ENCODE measurements around the gene DHX35. TPM values are rescaled to one million over a fixed set of nuclear protein-coding genes. Genes with fewer than 3 reads are reported as not detected.

Gene DHX35, protein sequence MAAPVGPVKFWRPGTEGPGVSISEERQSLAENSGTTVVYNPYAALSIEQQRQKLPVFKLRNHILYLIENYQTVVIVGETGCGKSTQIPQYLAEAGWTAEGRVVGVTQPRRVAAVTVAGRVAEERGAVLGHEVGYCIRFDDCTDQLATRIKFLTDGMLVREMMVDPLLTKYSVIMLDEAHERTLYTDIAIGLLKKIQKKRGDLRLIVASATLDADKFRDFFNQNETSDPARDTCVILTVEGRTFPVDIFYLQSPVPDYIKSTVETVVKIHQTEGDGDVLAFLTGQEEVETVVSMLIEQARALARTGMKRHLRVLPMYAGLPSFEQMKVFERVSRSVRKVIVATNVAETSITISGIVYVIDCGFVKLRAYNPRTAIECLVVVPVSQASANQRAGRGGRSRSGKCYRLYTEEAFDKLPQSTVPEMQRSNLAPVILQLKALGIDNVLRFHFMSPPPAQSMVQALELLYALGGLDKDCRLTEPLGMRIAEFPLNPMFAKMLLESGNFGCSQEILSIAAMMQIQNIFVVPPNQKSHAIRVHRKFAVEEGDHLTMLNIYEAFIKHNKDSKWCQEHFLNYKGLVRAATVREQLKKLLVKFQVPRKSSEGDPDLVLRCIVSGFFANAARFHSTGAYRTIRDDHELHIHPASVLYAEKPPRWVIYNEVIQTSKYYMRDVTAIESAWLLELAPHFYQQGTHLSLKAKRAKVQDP
- total RNA-seq = 10 to 100 TPM; 16.9 to 17.0 TPM

DNA sequence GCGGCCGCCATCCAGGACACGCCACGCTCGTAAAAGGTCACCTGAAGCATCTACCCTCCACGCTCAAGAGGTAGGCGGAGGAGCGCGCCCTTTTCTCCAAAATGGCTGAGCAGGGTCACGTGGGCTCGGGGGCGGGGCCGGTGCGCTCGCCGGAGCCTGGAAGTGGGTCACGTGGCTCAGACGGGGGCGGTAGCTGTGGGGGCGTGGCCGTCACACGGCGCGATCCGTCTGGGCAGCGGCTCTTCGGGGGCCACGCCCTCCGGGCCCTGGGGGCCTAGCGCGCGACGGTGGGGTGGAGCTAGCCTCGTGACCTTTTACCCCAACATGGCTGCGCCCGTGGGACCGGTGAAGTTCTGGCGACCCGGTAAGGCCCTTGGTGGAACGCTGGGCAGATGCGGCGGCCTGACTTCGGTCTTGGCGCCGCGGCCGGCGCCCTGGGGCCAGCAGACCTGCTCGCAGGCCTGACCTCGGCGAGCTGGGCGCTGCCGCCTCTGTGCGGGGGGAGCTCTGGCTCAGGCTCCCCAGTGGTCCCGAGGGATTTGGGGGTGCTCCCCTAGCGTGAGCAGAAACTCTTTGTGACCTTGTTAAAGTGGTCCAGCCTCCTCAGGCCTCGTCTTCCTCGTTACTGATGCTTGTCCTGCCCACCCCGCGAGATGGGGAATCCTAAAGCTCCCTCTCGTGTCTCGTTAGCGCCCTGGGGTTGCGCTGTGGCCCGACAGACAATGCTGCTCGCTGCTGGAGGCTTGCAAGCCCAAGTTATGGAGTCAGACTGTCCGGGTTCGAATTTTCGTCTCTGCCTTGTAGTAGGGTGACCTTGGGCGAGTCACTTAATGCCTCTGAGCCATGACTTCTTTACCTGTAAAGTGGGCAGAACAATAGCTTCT is at the start of gene DHX35:
Gene DHX35 (plus strand): TSS at position 301 of the 884 bp plus-strand sequence. CDS start 24 bp downstream, at position 325.
- H3K9me3 Mint-ChIP-seq = no peaks in the 10 kb centered on the region
- peak; percentile 99 for DNase-seq
- H3K4me1 Mint-ChIP-seq = peaks cover 32% of the 10 kb centered on the region
- no peaks in the 10 kb centered on the region for H3K27me3 Mint-ChIP-seq
- H3K36me3 Mint-ChIP-seq = peaks cover 13% of the 10 kb centered on the region
- peak within 1 kb of the TSS; percentile 97 for H3K4me3 Mint-ChIP-seq
- peak within 1 kb of the TSS; percentile 99 for H3K27ac Mint-ChIP-seq

DNA sequence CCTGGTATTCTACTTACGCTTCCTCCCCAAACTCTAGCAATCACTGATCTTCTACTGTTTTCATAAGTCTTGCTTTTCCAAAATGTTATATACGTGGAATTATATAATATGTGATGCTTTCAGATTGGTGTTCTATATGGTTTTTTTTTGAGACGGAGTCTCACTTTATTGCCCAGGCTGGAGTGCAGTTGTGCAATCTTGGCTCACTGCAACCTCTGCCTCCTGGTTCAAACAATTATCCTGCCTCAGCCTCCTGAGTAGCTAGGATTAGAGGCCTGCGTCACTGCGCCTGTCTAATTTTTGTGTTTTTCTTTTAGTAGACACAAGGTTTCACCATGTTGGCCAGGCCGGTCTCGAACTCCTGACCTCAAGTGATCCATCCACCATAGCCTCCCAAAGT is 46.8 kb upstream of the DHX35 start:
- DNase-seq = no peak
- Mint-ChIP-seq H3K9me3 (no peaks in the 10 kb centered on the region), H3K4me1 (no peaks in the 10 kb centered on the region), H3K27ac (no peak overlapping the region), H3K27me3 (no peaks in the 10 kb centered on the region), H3K4me3 (no peak overlapping the region), H3K36me3 (no peaks in the 10 kb centered on the region)

DNA sequence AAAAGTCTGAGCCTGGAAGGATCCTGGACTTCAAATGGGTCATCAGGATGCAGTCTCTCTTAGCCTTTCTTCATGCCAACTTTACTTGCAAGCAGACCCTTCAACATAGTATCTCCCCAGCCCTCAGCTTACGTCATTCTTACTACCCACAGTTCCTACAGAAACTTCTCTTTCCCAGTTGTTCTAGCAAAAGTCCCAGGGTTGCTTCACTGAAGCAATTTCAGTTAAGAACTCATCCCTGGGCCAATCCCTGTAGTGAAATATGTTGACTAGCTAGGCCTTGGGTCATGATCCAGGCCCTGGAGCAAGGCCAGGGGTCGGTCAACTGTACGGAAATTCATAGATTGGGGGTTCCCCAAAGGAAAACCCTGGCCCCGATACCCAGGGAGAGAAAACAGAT is 44.5 kb upstream of the DHX35 start:
- H3K4me1 Mint-ChIP-seq = no peaks in the 10 kb centered on the region
- no peak overlapping the region for H3K4me3 Mint-ChIP-seq
- no peaks in the 10 kb centered on the region for H3K9me3 Mint-ChIP-seq
- no peak overlapping the region for H3K27ac Mint-ChIP-seq
- H3K27me3 Mint-ChIP-seq = no peaks in the 10 kb centered on the region
- DNase-seq = no peak
- no peaks in the 10 kb centered on the region for H3K36me3 Mint-ChIP-seq

DNA sequence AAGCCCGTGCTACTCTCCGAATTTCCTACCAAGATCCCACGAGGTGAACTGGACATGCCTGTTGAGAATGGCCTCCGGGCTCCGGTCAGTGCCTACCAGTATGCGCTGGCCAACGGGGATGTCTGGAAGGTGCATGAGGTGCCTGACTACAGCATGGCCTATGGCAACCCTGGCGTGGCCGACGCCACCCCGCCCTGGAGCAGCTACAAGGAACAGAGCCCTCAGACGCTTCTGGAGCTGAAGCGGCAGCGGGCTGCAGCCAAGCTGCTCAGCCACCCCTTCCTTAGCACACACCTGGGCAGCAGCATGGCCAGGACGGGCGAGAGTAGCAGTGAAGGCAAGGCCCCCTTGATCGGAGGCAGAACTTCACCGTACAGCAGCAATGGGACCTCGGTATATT is 44.0 kb upstream of the DHX35 start:
- no peaks in the 10 kb centered on the region for H3K4me1 Mint-ChIP-seq
- DNase-seq = no peak
- H3K4me3 Mint-ChIP-seq = no peak overlapping the region
- no peak overlapping the region for H3K27ac Mint-ChIP-seq
- H3K27me3 Mint-ChIP-seq = no peaks in the 10 kb centered on the region
- no peaks in the 10 kb centered on the region for H3K36me3 Mint-ChIP-seq
- H3K9me3 Mint-ChIP-seq = no peaks in the 10 kb centered on the region

DNA sequence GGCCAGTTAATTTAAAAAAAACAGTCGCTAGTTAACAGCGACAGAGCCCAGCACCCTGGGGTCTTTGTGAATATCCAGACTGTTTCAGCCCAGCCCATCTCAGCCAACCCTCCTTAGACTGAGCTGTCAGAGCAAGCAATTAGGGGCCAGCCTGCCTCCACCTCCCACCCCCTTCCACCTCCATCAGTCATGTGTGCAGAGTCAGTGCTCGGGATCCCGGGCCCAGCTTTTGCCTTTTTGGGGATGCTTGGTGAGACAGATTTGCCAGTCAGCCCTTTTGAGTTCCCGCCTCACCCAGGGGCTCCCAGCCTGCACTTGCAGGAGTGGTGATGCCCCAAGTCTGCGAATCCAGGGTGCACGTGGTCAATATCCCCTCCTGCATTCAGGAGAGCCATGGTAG is 42.5 kb upstream of the DHX35 start:
- no peaks in the 10 kb centered on the region for H3K36me3 Mint-ChIP-seq

DNA sequence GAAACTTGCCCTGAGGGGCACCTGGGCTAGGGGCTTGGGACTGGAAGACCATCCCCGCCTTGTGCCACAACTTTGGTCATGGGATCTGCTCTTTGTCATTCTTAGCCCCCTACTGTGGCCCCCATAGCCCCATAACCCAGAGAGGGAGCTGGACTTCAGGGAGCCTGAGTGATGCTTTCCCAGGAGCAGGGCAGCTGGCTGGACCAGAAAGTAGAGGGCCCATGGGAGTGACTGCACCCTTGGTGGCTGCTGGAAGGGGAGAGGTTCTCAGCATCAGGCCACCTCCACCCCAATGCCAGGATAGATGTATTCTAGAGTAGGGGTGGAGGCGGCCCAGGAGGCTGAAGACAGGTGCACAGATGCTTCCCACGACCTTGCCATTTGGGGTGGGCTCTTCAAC is 41.7 kb upstream of the DHX35 start:
- Mint-ChIP-seq H3K27ac (no peak overlapping the region), H3K27me3 (no peaks in the 10 kb centered on the region), H3K4me3 (no peak overlapping the region), H3K36me3 (no peaks in the 10 kb centered on the region), H3K9me3 (no peaks in the 10 kb centered on the region), H3K4me1 (no peaks in the 10 kb centered on the region)
- no peak for DNase-seq

More for the DNA sequence above, 42.5 kb upstream of the DHX35 start:
- Mint-ChIP-seq H3K27me3 (no peaks in the 10 kb centered on the region), H3K4me3 (no peak overlapping the region), H3K27ac (no peak overlapping the region), H3K4me1 (no peaks in the 10 kb centered on the region), H3K9me3 (no peaks in the 10 kb centered on the region)
- no peak for DNase-seq

DNA sequence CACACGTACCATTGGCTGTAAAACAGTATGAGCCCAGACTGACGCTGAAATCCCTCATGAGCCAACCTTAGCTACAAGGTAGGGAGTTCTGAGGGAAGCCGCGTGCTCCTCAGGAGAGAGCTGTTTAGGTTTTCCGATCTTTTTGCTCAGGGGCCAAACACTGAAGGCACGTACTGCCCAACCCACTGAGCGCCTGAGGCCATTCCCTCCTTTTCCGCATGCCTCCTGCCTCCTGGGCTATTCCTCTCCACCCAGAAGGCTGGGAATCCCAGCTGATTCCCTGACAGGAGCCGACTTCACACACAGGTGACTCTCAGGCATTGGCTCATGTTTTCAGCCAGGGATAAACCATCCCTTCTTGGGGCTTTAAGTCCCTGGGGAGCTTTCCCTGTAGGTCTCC is 41.3 kb upstream of the DHX35 start:
- Mint-ChIP-seq H3K4me3 (no peak overlapping the region), H3K36me3 (no peaks in the 10 kb centered on the region), H3K27ac (no peak overlapping the region), H3K4me1 (peaks cover 3% of the 10 kb centered on the region), H3K9me3 (no peaks in the 10 kb centered on the region), H3K27me3 (no peaks in the 10 kb centered on the region)
- DNase-seq = no peak

DNA sequence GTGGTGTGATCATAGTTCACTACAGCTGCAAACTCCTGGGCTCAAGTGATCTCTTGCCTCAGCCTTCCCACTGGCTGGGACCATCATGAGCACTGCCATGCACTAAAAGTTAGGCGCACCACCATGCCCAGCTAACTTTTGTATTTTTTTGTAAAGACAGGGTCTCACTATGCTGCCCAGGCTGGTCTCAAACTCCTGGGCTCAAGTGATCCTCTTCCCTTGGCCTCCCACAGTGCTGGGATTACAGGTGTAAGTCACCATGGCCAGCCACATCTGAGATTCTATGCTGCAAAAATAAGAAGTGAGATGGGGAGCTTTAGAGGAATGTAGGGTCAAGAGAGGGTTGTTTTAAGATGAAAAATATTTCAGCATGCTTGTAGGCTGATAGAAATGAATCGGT is 37.4 kb upstream of the DHX35 start:
- DNase-seq = no peak
- no peak overlapping the region for H3K27ac Mint-ChIP-seq
- H3K9me3 Mint-ChIP-seq = no peaks in the 10 kb centered on the region
- no peaks in the 10 kb centered on the region for H3K27me3 Mint-ChIP-seq
- no peak overlapping the region for H3K4me3 Mint-ChIP-seq
- H3K36me3 Mint-ChIP-seq = peaks cover 14% of the 10 kb centered on the region
- H3K4me1 Mint-ChIP-seq = peaks cover 18% of the 10 kb centered on the region

DNA sequence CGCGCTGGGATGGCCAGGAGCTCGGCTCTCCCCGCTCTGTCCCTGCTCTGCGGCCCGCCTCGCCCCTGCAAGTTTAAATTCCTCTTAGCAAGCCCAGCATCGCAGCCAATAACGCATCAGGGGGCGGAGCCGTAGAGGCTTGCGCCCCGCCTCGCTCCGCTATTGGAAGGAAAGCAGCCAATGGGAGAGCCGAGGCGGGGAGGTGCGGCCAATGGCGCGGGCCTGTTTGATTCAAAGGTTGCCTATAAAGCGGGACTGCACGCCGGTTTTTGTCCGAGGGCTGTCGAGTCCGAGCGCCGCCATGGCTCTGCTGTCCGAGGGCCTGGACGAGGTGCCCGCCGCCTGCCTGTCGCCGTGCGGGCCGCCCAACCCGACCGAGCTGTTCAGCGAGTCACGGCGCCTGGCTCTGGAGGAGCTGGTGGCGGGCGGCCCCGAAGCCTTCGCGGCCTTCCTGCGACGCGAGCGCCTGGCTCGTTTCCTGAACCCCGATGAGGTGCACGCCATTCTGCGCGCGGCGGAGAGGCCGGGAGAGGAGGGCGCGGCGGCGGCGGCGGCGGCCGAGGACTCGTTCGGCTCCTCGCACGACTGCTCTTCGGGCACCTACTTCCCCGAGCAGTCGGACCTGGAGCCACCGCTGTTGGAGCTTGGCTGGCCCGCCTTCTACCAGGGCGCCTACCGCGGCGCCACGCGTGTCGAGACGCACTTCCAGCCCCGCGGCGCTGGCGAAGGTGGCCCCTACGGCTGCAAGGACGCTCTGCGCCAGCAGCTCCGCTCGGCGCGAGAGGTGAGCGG is 35.8 kb upstream of the DHX35 start, which contains the start of gene FAM83D:
Gene FAM83D (plus strand): TSS at position 276 of the 792 bp plus-strand sequence. CDS start 26 bp downstream, at position 302.
- Mint-ChIP-seq H3K4me3 (peak within 1 kb of the TSS; percentile 84), H3K27me3 (no peaks in the 10 kb centered on the region), H3K36me3 (peaks cover 14% of the 10 kb centered on the region), H3K9me3 (no peaks in the 10 kb centered on the region), H3K27ac (peak within 1 kb of the TSS; percentile 51), H3K4me1 (peaks cover 23% of the 10 kb centered on the region)
- peak; percentile 96 for DNase-seq

DNA sequence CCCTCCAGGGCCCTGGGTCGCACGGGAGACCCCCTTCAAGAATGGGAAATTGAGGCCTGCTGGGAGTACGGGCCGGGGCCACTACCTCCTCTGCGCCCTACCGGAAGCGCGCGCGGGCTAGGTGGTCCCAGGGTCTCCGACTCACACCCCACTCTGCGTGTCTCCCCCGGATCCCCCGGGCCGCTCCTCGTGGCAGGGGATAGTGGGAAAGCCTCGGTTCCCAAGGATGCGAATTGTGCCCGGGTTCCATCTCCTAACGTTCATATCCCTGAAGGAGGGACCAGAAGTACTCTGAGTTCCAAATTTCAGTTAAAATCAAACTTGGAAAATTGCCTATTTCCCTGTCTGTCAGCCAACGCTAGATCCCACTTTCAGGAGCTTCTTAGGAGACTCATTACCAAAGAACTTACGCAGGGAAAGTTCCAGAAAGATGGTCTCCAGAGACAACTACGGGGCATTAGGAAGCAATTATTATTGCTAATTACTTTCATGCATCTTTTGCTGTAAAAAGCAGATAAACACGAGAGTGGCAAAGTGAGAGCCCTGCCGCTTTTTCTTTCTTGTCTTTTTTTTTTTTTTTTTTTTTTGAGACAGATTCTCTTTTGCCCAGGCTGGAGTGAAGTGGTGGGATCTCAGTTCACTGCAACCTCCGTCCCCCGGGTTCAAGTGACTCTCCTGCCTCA is 35.1 kb upstream of the DHX35 start:
- Mint-ChIP-seq H3K4me1 (peaks cover 23% of the 10 kb centered on the region), H3K27me3 (no peaks in the 10 kb centered on the region), H3K27ac (peak overlapping the region; percentile 48), H3K9me3 (no peaks in the 10 kb centered on the region), H3K36me3 (peaks cover 14% of the 10 kb centered on the region), H3K4me3 (peak overlapping the region; percentile 84)
- no peak for DNase-seq

DNA sequence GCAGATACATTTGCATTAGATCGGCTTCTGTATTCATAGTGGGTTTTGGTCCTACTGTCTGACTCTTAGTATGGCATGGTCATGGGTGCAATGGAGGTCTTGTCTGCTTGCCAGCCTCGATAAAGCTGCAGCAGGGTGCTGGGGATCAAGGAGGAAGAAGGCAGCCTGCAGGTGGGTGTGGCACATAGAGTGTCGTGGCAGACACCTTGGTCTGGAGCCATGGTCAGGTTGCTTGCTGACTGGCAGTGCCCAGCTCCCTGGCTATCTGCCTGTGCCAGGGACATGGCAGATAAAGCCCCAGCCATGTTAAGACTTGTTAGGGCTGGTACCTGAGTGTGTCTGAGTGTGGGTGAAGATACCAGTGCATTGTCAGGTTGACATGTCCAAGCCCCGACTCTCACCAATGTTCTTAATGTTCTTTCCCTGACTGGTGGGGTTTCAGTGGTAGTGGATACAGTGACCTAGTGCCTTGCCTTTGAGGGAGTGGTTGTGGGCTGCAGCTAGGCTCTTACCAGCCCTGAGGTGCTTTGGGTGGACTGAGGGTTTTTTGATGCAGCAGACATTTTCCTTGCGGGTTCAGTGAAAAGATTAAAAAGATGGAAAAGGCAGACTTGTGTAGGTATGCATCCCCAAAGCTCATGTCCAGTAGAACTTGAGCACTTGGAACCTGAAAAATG is 34.1 kb upstream of the DHX35 start:
- H3K9me3 Mint-ChIP-seq = no peaks in the 10 kb centered on the region
- peaks cover 14% of the 10 kb centered on the region for H3K36me3 Mint-ChIP-seq
- peaks cover 23% of the 10 kb centered on the region for H3K4me1 Mint-ChIP-seq
- no peak overlapping the region for H3K27ac Mint-ChIP-seq
- peak overlapping the region; percentile 84 for H3K4me3 Mint-ChIP-seq
- no peak for DNase-seq
- H3K27me3 Mint-ChIP-seq = no peaks in the 10 kb centered on the region

DNA sequence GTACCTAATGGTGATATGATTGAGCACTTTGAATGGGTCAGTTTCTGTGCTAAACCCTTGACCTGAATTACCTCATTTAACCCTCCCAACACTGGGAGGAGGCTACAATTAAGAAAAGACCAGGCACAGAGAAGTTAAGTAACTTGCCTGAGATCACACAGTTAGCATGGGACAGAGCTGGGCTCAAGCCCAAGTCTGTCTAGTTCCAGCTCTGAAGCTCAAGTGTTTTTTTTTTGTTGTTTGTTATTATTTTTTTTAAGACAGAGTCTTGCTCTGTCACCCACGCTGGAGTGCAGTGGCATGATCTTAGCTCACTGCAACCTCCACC is 31.9 kb upstream of the DHX35 start:
- Mint-ChIP-seq H3K4me1 (peaks cover 23% of the 10 kb centered on the region), H3K27ac (no peak overlapping the region), H3K9me3 (no peaks in the 10 kb centered on the region), H3K4me3 (no peak overlapping the region), H3K36me3 (peaks cover 17% of the 10 kb centered on the region), H3K27me3 (no peaks in the 10 kb centered on the region)
- no peak for DNase-seq

DNA sequence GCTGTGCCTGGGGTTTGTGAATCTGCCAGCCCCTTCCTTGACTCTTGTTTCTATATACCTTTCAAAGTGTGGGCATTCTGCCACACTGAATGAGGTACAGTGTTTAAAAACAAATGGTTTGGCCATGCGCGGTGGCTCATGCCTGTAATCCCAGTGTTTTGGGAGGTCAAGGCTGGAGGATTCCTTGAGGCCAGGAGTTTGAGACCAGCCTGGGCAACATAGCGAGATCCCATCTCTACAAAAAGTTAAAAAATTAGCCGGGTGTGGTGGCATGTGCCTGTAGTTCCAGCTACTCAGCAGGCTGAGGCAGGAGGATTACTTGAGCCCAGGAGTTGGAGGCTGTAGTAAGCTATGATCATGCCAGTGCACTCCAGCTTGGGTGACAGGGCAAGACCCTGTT is 30.2 kb upstream of the DHX35 start:
- no peaks in the 10 kb centered on the region for H3K27me3 Mint-ChIP-seq
- no peaks in the 10 kb centered on the region for H3K9me3 Mint-ChIP-seq
- no peak overlapping the region for H3K27ac Mint-ChIP-seq
- DNase-seq = no peak
- peaks cover 19% of the 10 kb centered on the region for H3K4me1 Mint-ChIP-seq
- H3K36me3 Mint-ChIP-seq = peaks cover 16% of the 10 kb centered on the region
- H3K4me3 Mint-ChIP-seq = no peak overlapping the region
